Measurements from ENCODE around the gene FCHSD2.

- no peak for TF ChIP-seq CTCF (IDR thresholded peaks at IDR 0.05; ENCODE audit: low read length)
- no peak for TF ChIP-seq EZH2 (IDR thresholded peaks at IDR 0.05; ENCODE audit: borderline replicate concordance, low read length)
Measured at GRCh38 chr11:73142128-73142377, at the start of gene FCHSD2.

All from OCI-LY1 (cell line).